Activated CD8-positive, alpha-beta memory T cell treated with anti-CD3 and anti-CD28 coated beads, Interleukin-2, amount 50 U/mL, for 24 hours (primary cell): ENCODE results near the gene HTT.

ENCODE experiments used
- DNase-seq: peaks from one replicate; pipeline ENCODE4 v3.0.0-alpha.2; 2020; ENCODE audit errors: extremely low read depth

HTT gene

DNA sequence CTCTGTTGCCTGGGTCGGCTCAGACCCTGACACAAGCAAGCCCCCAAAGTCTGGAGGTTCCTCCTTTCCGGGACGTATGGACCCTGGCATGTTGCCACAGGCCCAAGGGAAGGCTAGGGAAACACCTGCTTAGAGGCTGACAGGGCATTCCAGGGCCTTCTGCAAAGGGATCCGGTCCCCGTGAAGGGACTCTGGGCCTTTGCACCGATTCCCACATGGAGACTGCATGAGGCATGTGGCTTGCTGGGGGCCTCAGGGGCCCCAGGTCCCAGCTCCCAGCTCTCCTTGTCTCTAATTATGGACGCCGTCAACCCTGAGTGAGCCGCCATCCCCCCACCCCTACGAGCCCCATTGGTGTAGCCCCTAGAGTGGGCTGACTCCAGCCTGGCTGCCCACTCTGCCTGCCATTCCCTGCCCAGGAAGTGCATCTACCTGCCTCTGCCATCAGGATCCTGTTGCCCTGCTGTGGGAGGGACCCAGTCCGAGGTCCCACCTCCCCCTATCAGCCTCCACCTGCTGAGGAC lies 214.2 kb downstream of the HTT start:
- DNase-seq, result no peak

DNA sequence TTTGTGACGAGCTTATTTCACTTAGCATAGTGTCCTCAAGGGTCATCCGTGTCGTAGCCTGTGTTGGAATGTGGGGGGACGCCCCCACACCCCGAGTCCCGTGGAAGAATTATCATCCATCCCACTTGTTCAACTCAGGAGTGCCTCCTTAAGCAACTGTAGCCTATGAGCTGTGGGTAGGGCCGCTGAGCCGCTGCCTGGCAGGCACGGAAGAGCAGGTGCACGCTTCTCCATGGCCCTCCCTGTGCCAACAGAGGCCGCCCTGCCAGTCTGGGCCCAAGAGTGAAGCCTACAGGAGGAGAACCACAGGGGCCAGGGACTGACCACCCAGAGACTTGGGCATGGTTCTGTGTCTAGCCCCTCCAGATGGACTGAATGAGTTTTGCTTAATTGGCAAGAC lies 216.0 kb downstream of the HTT start:
- no peak for DNase-seq

DNA sequence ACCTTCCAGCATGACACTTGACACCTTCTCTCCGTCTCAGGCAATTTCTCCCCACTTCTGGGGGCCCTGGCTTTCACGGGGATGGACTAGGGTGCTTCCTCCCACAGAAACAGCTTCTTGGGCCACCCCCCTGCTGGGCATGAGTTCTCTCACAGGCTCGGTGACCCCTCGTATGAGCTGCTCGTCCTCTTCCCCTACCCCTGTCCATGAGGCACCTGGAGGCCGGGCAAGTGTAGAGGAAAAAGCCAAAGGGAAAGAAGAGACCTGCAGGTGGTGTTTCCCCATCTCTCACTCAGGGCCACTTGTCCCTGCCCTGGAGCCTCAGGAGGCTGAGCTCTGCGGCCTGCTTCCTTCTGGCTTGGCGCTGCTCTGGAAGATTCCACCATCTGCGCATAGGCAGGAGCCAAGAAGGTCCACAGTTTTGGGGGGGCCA lies 216.4 kb downstream of the HTT start:
- no peak for DNase-seq

DNA sequence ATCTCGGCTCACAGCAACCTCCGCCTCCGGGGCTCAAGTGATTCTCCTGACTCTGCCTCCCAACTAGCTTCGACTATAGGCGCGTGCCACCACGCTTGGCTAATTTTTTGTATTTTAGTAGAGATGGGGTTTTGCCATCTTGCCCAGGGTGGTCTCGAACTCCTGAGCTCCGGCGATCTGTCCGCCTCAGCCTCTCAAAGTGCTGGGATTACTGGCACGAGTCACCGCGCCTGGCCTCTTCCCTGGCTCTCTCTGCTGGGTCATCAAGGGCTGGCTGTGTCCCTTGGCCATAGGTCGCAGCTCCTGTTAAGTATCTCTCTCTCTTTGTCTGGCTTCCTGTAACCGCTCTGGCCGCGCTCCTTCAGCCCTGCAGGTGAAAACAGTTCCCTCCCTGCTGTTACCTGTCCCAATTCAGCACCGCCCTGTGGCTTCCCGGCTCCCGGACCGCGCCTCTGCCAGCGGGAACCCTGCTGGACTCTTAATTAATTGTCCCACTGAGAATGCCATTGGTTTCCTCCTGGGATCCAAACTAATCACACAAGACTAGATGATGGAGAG lies 217.0 kb downstream of the HTT start:
- DNase-seq, result no peak

DNA sequence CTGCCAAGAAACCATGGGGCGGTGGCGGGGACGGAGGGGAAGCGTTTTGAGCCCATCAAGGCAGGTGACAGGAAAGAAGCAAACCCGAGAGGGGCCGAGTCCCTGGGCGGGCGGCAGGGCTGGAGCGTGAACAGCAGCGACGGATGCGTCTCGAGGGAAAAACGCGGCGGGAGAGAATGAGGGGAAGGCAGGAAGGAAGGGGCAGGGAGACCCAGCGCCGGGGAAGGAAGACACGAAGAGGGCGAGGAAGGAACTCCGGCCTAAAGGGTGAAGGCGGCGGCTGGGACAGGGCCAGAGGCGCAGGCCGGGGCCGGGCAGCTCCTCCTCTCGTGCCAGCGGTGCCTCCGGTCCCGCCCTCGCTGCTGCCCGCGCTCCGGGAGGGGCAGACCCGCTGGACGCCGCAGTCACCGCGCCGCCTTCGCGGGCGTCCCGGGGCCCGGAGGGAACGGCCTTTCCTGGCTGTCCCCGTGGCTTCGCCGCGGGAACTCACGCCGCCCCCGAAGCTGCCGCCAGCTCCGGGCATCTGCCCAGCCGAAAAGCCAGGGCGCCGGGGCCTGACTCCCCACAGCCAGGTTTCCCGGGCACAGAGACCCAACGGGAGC lies 217.6 kb downstream of the HTT start:
- DNase-seq, result no peak

DNA sequence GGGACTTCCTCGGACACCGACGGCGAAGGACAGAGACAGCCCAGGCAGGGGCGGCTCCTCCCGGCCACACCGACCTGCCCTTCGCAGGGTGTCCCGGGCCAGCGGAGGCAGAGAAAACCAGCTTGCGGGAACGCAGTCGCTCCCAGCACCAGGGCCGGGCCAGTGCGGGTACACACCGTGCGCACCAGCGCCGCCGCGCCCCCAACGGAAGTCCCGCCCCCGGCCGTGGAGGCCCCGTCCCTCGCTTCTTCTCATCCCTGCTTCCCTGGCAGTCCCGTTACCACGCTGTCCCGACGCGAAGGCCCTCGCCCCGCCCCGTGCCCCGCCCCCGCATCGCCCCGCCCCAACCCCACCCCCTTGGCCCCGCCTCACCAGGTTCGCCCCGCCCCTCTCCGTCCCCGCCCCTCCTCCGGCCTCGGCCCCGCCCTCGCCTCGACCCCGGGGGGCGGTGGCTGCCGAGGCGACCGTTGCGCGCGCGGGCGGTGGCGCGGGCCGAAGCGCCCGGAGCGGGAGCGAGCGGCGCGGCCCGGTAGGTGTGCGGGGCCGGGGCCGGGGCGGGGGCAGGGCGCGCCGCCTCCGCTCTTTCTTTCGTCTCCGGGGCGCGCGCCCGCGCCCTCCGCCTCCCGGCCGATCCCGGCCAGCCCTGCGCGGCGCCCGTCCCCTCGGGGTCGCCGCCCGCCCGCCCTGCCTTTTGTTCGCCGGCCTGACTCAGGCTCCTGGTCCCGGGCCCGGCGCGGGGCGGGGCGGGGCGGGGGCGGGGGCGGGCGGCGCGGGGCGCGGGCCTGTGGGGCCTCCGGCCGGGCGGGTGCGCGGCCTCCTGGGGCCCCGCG lies 218.3 kb downstream of the HTT start, which contains the start of gene RGS12:
Gene RGS12, plus strand, starts transcription at position 451 of the 830 bp plus-strand sequence. CDS start 23,150 bp downstream, outside the sequence.
- peak; percentile 68 for DNase-seq
